ENCODE measurements around the gene RPL19.

Gene RPL19

GRCh38 chr17:39171933-39172332 is 28.1 kb upstream of the RPL19 start:
- no peak for DNase-seq (ENCODE audit: low read depth in 1 of 2, low spot score in 1 of 2)

DNA sequence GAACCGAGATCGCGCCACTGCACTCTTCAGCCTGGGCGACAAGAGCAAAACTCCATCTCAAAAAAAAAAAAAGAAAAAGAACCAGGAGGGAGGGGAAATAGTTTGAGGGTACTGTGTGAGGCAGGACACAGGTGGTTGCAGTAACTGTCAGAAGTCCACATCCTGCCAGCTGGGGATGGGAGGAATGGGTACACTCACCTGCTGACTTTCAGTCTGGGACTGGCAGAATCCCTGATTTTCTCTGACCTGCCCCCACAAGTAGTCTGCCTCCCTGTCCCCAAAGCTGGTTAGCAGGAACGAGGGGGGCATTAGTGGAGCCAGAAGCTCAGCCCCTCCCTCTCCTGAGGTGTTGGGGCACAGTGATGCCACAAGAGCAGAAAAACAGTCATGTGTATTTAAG is 27.0 kb upstream of the RPL19 start:
- no peak for DNase-seq (ENCODE audit: low read depth in 1 of 2, low spot score in 1 of 2)

DNA sequence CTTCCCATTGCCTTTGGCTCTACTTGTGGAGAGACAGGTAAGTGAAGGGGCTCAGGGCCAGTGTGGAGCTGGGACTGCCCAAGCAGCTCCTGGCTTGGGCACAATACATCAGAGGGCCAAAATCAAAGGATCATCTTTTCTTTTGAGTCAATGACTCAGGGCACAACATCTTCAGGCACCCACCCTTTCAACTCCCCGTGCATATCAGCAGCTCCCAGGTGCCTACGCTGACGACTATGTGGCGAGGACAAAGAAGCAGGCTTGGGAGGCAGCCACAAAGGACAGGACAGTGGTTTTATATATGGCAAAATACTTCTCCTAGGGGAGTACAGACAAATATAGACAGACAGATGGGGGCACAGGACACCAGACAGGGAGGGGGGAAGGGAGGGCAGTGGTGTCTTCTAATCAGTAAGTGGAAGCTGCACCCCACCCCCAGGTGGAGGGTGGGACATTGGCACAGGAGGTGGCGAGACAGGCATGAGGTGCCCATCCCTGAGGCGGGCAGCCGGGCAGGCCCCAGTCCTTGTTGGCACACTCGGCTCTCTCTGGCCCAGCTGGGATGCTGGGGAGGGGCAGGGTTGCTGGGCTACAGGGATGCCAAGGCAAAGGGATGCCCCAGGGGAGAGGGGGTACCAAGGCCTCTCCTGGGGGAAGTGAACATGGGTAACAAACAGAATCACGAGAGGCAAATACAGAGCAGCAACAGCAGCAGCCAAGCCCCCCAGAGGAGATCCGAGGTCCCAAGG is 26.4 kb upstream of the RPL19 start:
- no peak for DNase-seq (ENCODE audit: low read depth in 1 of 2, low spot score in 1 of 2)

DNA sequence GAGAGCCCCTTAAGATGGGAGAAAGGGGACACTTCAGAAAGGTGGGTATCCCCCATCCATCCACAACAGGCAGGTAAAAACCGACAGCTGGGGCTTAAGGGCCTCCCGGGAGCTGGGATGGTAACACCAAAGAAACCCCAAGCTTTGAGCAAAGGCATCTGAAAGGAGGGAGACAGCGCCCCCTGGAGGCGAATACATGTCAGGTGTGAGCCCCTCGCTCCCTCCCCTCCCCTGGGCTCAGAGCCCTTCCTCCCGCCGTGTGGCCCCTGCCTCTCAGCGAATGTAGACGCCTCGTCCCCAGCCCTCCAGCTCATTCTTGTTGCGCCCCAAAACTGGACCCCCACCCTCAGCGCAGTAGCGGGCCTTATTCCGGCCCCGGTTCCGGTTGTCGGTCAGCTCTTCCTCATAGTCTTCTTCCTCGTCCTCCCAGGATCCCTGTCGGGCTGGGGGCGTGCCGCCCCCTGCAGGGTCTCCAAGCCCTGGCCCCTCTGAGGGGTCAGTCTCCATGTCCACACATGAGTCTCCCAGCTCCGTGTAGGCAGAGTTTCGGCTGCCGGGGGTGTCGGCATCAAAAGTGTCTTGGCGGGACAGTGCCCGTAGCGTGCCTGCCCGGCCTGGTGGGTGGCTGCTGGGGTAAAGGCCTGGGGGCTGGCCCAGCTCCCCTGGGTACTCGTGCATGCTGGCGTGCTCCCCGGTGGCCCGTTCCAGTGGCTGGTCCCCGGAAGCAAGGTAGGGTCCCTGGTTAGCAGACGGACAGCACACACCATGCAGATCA is 25.0 kb upstream of the RPL19 start:
- DNase-seq (ENCODE audit: low read depth in 1 of 2, low spot score in 1 of 2) = peak; percentile 59 to 67

- DNase-seq (ENCODE audit: low read depth in 1 of 2, low spot score in 1 of 2) = no peak
These were observed 24.4 kb upstream of the RPL19 start for GRCh38 chr17:39175695-39176093.

DNA sequence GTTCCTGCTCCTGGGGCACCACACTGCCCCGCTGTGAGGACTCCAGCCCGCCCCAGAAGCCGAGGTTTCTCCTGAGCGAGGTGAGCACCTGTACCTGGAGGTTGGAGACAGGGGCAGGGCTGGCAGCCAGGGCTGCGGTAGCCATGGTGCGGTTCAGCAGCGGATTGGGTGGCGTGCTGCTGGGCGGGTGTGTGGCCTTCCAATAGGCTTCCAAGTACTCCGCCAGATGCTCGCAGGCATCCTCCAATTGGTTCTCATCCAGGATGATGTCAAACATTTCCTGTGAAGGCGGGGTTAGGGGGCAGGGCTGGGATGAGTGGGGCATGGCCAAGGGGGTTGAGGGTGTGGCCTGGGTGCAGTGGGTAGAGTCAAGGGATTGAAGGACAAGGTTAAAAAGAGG is 22.8 kb upstream of the RPL19 start:
- no peak for DNase-seq (ENCODE audit: low read depth in 1 of 2, low spot score in 1 of 2)

- no peak for DNase-seq (ENCODE audit: low read depth in 1 of 2, low spot score in 1 of 2)
These were observed 21.5 kb upstream of the RPL19 start for GRCh38 chr17:39178536-39178935.

GRCh38 chr17:39181303-39181702 is 18.8 kb upstream of the RPL19 start:
- no peak for DNase-seq (ENCODE audit: low read depth in 1 of 2, low spot score in 1 of 2)

DNA sequence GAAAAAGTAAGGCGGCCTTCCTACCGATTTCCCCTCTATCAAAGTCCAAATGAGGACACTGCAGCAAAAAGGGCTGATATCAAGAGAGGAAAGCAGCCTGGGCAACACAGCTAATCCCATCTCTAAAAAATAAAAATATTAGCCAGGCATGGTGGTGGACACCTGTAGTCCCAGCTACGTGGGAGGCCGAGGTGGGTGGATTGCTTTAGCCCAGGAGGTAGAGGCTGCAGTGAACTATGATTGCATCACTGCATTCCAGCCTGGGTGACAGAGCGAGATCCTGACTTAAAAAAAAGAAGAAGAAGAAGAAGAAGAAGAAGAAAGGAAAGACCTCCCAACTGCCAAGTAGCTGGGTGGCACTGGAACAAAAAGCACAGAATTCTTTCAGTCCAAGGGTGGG is 17.0 kb upstream of the RPL19 start:
- no peak for DNase-seq (ENCODE audit: low read depth in 1 of 2, low spot score in 1 of 2)

DNA sequence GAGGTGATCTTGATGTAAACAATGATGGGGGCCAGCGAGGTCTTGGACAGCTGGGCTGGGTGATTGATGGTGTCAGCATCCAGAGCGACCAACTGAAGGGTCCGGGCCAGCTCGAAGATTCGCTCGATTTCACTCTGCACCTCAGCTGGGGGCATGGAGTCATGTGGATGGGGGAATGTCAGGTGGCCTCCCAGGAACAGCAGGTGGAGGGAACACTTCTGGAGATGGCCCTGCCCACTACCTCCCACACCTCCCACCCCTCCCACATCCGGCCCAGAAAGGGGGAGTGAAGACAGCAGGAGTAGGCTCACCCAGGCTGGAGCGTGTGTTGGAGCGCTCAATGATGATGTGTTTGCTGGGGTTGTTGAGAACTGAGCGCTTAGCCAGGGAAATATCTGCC is 16.4 kb upstream of the RPL19 start:
- DNase-seq (ENCODE audit: low read depth in 1 of 2, low spot score in 1 of 2) = no peak

- no peak for DNase-seq (ENCODE audit: low read depth in 1 of 2, low spot score in 1 of 2)
These were observed 13.5 kb upstream of the RPL19 start for GRCh38 chr17:39186481-39187002.

DNA sequence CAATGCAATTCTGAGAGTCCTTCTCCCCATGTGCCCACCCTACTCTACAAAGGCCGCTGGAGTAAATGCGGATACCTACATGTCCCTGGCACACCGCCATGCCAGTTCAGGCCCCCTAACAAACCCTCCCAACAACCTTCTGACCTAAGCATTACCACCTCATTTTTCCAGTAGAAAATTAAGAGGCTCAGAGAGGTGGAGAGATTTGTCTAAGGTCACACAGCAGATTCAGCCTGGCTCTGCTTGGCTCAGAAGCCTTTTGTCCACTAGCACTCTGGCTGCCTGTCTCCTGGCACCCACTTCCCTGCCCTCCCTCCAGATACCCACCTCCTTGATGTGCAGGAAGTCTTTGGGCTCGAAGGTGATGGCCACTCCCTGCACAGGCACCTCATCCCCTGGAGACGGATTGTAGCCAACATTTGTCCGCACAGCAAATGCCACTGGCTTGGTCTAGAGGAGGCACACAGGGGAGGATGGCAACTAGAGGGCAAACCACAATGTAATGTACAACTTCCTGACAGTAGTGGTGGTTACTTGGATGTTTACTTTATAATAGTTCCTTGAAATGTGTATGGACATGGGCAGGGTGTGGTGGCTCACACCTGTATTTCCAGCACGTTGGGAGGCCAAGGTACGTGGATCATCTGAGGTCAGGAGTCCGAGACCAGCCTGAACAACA is 12.8 kb upstream of the RPL19 start:
- DNase-seq (ENCODE audit: low read depth in 1 of 2, low spot score in 1 of 2) = no peak

DNA sequence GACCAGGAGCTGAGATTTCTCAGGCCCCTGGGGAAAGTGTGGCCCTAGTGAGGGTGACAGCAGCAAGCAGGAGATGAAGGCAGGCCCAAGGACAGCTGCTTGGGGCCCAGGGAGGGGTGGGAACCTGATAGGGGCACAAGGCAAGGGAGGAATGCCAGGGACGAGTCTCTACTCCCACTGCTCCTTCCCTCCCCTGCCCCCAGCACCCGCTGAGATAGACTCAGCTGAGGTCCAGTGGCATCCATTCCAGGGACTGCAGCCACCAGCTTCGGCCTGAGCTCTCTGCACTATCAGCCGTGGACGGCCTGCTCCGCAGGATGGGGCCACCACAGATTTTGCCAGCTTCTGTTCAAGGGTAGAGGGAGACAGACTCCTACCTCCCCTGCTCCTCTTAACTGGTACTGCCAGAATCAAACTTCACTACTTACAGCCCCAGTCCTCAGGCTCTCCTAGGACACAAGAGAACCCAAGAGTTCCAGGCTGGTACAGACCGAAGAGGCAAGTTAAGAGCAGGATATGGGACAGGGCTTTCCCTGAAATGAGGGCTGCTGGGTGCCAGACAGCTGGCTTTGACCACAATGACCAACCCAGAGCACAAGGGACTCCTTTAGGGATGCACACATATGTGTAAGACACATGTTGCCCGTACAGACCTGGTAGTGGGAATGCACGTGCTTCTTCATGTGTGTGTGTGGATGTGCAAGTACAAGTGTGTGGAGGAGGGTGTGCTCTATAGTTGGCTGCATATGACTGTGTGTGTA is 8.2 kb upstream of the RPL19 start:
- no peak for DNase-seq (ENCODE audit: low read depth in 1 of 2, low spot score in 1 of 2)

DNA sequence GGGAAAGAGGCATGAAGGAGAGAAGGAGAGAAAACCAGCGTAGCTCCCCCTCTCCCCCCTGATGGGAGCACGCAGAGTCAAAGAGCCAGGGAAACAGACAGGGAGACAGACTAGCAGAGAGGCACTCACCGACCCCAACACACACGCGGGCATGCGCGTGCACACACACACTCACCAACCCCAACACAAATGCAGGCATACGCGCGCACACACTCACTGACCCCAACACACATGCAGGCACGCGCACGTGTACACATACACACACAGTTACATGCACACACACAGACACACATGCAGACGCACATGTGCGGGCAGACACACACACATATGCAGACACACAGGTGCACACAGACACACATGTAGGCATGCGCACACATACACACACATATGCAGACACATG is 7.2 kb upstream of the RPL19 start:
- no peak for DNase-seq (ENCODE audit: low read depth in 1 of 2, low spot score in 1 of 2)

GRCh38 chr17:39193346-39193745 is 6.7 kb upstream of the RPL19 start:
- no peak for DNase-seq (ENCODE audit: low read depth in 1 of 2, low spot score in 1 of 2)

GRCh38 chr17:39194089-39194984 is 5.7 kb upstream of the RPL19 start:
- DNase-seq (ENCODE audit: low read depth in 1 of 2, low spot score in 1 of 2) = no peak

GRCh38 chr17:39194985-39195524 is 5.0 kb upstream of the RPL19 start:
- DNase-seq (ENCODE audit: low read depth in 1 of 2, low spot score in 1 of 2) = no peak

GRCh38 chr17:39195568-39196160 is 4.4 kb upstream of the RPL19 start:
- no peak for DNase-seq (ENCODE audit: low read depth in 1 of 2, low spot score in 1 of 2)

GRCh38 chr17:39196241-39196807 is 3.8 kb upstream of the RPL19 start:
- no peak for DNase-seq (ENCODE audit: low read depth in 1 of 2, low spot score in 1 of 2)
